Measurements from ENCODE around the gene RNU1-1.
"Not testable (repeated sequence)": the region's sequence is repeated elsewhere in the genome, so short reads cannot be mapped to it uniquely, and the experiment has no call there.

Gene RNU1-1

DNA sequence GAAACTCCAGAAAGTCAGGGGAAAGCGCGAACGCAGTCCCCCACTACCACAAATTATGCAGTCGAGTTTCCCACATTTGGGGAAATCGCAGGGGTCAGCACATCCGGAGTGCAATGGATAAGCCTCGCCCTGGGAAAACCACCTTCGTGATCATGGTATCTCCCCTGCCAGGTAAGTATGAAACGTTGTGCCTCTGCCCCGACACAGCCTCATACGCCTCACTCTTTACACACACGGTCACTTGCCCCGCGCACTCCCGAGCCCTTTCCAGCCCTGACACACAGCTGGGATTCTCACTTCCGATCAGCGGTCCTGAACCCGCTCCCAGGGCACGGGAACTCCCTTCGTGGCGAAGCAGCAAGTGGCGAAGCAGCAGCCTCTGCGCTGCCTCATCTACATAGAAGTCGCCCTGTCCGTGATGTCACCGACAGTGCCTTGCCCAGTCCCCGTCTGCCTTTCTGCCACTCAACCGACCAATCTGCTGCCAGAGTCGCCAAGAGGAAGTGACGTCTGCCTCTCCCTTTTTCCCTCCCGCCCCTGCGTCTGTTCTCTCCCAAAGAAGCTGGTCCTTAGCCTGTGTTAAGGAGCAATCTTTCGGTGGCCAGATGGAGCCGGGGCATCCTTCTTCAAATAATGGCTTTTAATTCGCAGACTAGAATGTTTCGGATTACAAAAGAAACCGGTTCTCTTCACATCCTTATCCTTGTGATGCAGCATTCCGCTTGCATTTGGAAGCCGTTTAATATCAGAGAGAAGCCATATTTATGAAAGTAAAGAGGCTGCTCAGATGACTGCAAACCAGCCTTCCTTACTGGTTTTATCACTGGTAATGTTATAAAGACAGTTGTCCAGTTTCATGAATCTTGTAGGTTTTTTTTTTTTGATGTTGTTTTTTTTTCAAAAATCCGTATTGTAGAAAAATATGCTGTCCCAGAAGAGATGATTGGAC is at the start of gene RNU1-1:
Gene RNU1-1, minus strand, starts transcription at position 179 of the 949 bp plus-strand sequence.
- DNase-seq, result not testable (repeated sequence)

GRCh38 chr1:16561035-16561434 is 47.0 kb upstream of the RNU1-1 start:
- not testable (repeated sequence) for DNase-seq

GRCh38 chr1:16560498-16560897 is 46.4 kb upstream of the RNU1-1 start:
- not testable (repeated sequence) for DNase-seq

DNA sequence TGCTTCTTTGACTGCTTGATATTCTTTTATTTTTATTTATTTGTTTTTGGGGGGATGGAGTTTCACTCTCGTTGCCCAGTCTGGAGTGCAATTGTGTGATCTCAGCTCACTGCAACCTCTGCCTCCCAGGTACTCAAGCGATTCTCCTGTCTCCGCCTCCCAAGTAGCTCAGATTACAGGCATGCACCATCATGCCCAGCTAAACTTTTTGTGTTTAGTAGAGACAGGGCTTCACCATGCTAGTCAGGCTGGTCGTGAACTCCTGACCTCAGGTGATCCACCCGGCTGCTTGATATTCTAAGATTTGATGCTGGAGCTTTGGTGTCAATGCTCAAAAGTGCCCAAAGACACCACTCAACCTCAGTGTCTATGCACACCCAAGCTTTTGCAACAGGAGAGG is 45.6 kb upstream of the RNU1-1 start:
- not testable (repeated sequence) for DNase-seq

DNA sequence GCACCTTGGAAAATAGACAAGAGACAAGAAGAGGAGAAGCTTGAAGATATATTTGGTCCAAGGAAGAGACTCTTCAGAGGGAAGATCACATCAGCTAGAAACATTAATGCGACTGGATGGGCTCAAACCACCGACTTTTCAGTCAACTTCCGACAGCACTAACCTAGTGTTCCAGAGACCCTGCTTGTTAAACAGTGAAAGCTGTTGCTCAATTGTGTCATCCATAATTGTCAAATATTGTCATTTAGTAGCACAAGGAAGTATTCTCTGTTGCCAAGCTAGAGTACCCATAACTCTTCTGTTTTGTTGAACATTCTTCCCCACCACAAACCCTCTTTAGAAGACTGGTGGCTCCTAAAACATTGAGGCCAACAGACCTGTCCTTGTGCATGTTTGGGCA is 42.9 kb upstream of the RNU1-1 start:
- not testable (repeated sequence) for DNase-seq

- DNase-seq, result not testable (repeated sequence)
Observed at GRCh38 chr1:16553244-16553643, 39.2 kb upstream of the RNU1-1 start.

GRCh38 chr1:16550212-16550918 is 36.3 kb upstream of the RNU1-1 start:
- DNase-seq, result not testable (repeated sequence)

DNA sequence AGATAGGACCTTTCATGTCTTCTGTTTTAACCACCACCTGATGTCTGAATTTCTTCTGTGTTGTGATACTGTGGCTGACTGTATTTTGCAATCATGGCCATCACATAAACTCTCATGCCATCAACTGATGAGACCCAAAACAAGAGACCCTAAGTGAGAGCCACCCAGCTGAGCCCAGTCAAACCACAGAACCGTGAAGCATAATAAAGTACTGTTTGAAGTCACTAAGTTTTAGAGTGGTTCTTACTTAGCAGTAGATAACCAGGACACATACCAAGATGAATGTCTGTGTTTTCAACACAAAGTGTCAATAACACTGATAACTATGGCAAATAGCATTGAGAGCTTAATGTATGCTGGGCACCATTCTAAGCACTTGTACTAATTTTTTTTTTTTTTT is 35.5 kb upstream of the RNU1-1 start:
- not testable (repeated sequence) for DNase-seq

DNA sequence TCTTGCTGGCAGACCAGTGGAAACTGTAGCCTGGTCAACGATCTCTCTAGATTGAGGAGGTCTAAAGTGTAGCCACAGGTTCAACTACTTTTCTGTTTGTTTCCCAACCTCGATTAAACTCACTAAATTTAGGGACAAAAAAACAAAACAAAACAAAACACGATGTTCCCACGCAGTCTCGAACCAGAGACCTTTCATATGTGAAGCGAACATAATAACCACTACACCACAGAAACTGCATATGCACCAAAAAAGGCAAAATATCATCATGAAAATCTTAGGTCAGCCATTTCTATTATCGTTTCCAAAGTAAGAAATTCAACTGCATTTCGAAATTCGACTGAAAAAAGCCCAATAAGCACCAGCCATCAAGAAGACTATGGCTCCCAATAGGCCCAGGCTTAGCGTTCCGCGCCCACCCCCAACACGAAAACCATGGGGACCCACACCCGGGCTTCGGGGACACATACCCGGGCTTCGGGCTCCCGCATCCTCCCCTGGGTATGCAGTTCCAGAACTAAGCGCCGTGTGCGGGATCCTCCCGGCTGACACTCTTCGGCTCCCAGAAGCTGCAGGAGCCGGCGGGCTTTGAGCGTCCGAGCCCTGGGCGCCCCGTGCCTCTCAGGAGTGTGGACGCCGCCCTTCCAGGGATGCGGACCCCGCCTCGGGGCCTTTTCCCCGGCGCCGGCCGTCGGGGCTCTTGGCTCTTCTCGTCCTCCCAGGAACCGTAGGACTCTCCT is 33.6 kb upstream of the RNU1-1 start:
- DNase-seq, result not testable (repeated sequence)

DNA sequence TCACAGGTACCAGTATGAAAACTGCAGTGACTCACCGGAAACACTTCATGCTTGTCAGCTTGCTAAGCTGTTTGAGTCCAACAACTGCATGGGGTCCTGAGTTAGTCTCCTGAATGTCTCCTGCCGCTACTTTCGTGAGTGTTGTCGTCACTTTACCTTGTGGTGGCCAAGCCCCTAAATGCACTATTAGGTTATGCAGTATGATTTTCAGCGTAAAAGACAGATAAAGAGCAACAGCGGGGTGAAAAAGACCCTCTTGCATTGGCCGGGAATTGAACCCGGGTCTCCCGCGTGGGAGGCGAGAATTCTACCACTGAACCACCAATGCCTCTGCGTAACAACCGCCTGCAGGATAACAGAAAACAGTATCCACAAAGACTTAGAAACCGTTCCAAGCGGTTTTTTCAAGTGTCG is 31.6 kb upstream of the RNU1-1 start:
- DNase-seq, result not testable (repeated sequence)

GRCh38 chr1:16540421-16540893 is 26.4 kb upstream of the RNU1-1 start:
- DNase-seq, result not testable (repeated sequence)

- not testable (repeated sequence) for DNase-seq
Observed at GRCh38 chr1:16537528-16537927, 23.4 kb upstream of the RNU1-1 start.

- DNase-seq, result not testable (repeated sequence)
Observed at GRCh38 chr1:16536796-16537195, 22.7 kb upstream of the RNU1-1 start.

DNA sequence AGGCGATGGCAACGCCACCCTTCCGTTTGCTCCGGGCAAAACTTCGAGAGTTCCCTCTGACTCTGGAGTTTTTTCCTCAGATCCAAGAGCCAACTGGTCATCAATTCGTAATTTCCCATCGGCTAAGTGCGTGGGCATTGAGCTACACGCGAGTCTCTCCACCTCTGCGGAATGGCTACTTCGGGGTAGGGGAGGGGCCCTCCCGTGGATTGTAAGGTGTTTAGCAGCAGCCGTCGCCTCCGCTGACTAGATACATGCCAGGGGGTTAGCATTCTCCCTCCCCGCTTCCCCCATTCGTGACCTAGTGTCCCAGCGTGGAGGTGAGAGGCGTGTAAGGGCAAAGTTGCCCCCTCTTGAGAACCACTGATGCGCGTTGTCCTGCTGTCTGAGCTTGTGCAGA is 21.8 kb upstream of the RNU1-1 start:
- not testable (repeated sequence) for DNase-seq

GRCh38 chr1:16535487-16535886 is 21.4 kb upstream of the RNU1-1 start:
- not testable (repeated sequence) for DNase-seq

DNA sequence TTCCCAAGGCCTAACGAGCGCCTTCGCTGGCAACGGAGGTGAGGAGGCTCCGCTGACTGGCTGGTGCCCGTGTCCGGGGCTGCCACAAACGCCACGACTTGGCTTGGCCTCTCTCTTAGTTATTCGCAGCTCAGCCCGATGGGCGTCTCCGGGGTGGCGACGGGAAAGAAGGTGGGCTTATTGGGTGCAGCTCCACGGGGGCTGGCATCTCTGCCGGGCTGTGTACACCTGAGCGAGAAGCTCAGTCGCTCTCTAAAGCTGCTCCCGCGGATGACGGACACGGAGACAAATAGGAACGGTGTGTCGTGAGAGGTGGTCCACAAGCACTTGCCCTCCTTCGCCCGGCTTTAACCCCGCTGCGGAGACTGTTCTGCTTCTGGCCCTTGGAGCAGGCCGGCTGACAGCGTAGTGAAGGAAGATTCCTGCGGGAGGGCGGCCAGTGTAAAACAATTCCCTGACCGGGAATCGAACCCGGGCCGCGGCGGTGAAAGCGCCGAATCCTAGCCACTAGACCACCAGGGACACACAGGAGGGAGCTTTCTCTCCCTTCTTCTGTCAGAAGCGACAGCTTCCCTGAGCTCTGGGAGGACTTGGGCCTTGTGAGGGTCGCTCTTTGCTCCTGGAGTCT is 20.9 kb upstream of the RNU1-1 start:
- not testable (repeated sequence) for DNase-seq

- DNase-seq, result not testable (repeated sequence)
Observed at GRCh38 chr1:16534239-16534828, 20.2 kb upstream of the RNU1-1 start.

GRCh38 chr1:16532235-16532991 is 18.3 kb upstream of the RNU1-1 start:
- DNase-seq, result not testable (repeated sequence)

- not testable (repeated sequence) for DNase-seq
Observed at GRCh38 chr1:16528338-16528737, 14.3 kb upstream of the RNU1-1 start.

DNA sequence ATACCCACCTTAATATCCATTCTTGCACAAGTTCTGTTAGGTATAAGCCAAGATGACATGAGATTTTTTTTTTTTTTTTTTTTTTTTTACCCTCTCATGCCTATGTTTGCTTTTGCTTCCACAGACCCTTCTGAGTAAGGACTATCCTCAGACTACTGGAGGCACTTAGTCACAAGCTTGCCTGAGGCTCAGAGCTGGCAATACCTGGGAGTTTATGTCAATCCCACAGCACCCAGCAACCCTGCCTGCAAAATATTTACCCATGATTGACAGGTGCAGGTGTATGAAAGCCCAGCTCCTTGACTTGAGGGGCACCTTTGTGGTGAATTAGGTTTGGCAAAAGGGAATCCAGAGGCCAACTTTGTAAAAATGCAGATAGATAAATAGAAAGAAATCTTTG is 11.7 kb upstream of the RNU1-1 start:
- DNase-seq, result not testable (repeated sequence)

GRCh38 chr1:16521679-16522078 is 7.6 kb upstream of the RNU1-1 start:
- DNase-seq, result not testable (repeated sequence)
